IMR-90 (cell line): ENCODE measurements around the gene PPAN.

Experiments
- CTCF ChIP-seq: conservative IDR thresholded peaks from 2 replicates; pipeline ENCODE4 v1.5.1; 2012; ENCODE audit warnings: mild to moderate bottlenecking, low read depth, low read length, improper control_type of control experiment
- POLR2A ChIP-seq: IDR thresholded peaks from 2 replicates; pipeline ENCODE4 v1.6.1; 2012; ENCODE audit warnings: mild to moderate bottlenecking, low read depth, low read length

- TF ChIP-seq POLR2A = no peak
- TF ChIP-seq CTCF = no peak
These were observed 30.8 kb downstream of the PPAN start for GRCh38 chr19:10136936-10137335.
